Posterior vena cava (tissue), 2 donors: ENCODE measurements around the gene TAF9. TPM values are rescaled to one million over a fixed set of nuclear protein-coding genes. Genes with fewer than 3 reads are reported as not detected.
"Not testable (repeated sequence)": the region's sequence is repeated elsewhere in the genome, so short reads cannot be mapped to it uniquely, and the experiment has no call there.

ENCODE experiments used
- DNase-seq: peaks from one replicate; pipeline ENCODE4 v3.0.0-alpha.2; 2020; ENCODE audit warnings: low spot score
- intact Hi-C, 2 donors: fragments of 100-400 bp; cut with DNase I; formaldehyde crosslinking; loops; one replicate each; pipeline versions ENCODE4 v1.14.1 to v1.14.2; 2022 to 2023
- long read RNA-seq, 2 donors: library from polyadenylated mRNA; unstranded; transcript quantifications; one replicate each; pipeline ENCODE4 v2.0.0, GENCODE V29; 2020 to 2021
- total RNA-seq, 2 donors: library from RNA; stranded (reverse); fragmentation: NEBNext Ultra II Directional; extraction: Animal tissue kit (Norgen Biotek cat#: 25700); gene quantifications; one replicate each; pipeline ENCODE4 v1.2.1, GENCODE V29; 2021
- donor health status: DM: yes; HTN: yes; CAD: no.
- donor health status: DM: yes; HTN: yes; CAD: no.

The TAF9 gene
- 10 to 100 TPM; 30.9 to 35.6 TPM for total RNA-seq
- long read RNA-seq, donor 1, transcript TAF9-201 (3 exons, 1,283 nt): major isoform, 17 of 21 reads
- long read RNA-seq, donor 1, partial matches to known transcripts: 0 of 21 reads
- long read RNA-seq, donor 1, other reads (novel, unspliced or antisense): 1 of 21 reads
- long read RNA-seq, donor 2, transcript TAF9-201 (3 exons, 1,283 nt): major isoform, 62 of 72 reads
- long read RNA-seq, donor 2, partial matches to known transcripts: 0 of 72 reads
- long read RNA-seq, donor 2, other reads (novel, unspliced or antisense): 2 of 72 reads

- intact Hi-C loops: loop anchor here in 1 of 2 donors (10.0 kb wide), 1 partner anchor 275 kb away; the partner anchor contains the start of gene SLC30A5
- DNase-seq: peak; percentile 98
Observed at GRCh38 chr5:69369340-69370121, at the start of gene TAF9, which contains the start of the genes AK6 and RAD17. Gene TAF9 (minus strand): TSS chr5:69369520. CDS start chr5:69365737, 3,783 bp downstream. Gene AK6 (minus strand): TSS chr5:69369520. CDS start chr5:69369490, 30 bp downstream. Gene RAD17 (plus strand): TSS chr5:69369818. CDS start chr5:69372209, 2,391 bp downstream.

- no peak for DNase-seq
- intact Hi-C loops: no loop called here
Observed at GRCh38 chr5:69418554-69418953, 49.2 kb upstream of the TAF9 start.

- intact Hi-C loops: no loop called here
- no peak for DNase-seq
Observed at GRCh38 chr5:69416699-69417098, 47.4 kb upstream of the TAF9 start.

- DNase-seq: no peak
- intact Hi-C loops: no loop called here
Observed at GRCh38 chr5:69416180-69416579, 46.9 kb upstream of the TAF9 start.

GRCh38 chr5:69415584-69415958 is 46.3 kb upstream of the TAF9 start:
- intact Hi-C loops: no loop called here
- DNase-seq: no peak

- peak; percentile 88 for DNase-seq
- intact Hi-C loops: no loop called here
Observed at GRCh38 chr5:69414885-69415583, 45.7 kb upstream of the TAF9 start, which contains the start of gene MARVELD2. Gene MARVELD2 (plus strand): TSS chr5:69415116. CDS start chr5:69419386, 4,270 bp downstream.

GRCh38 chr5:69404659-69405330 is 35.5 kb upstream of the TAF9 start:
- intact Hi-C loops: no loop called here

GRCh38 chr5:69378376-69378775 is 9.1 kb upstream of the TAF9 start:
- intact Hi-C loops: no loop called here
- no peak for DNase-seq

More at GRCh38 chr5:69404659-69405330, 35.5 kb upstream of the TAF9 start:
- DNase-seq: no peak

GRCh38 chr5:69374911-69375446 is 5.7 kb upstream of the TAF9 start:
- no peak for DNase-seq
- intact Hi-C loops: no loop called here

GRCh38 chr5:69372394-69372793 is 3.1 kb upstream of the TAF9 start:
- intact Hi-C loops: no loop called here

GRCh38 chr5:69370335-69370734 is 1.0 kb upstream of the TAF9 start:
- DNase-seq, intact Hi-C loops: not testable (repeated sequence)

More at GRCh38 chr5:69372394-69372793, 3.1 kb upstream of the TAF9 start:
- no peak for DNase-seq

- DNase-seq: no peak
- intact Hi-C loops: loop anchor here in 1 of 2 donors (10.0 kb wide), 1 partner anchor 274 kb away; the partner anchor contains the start of gene SLC30A5
Observed at GRCh38 chr5:69368458-69369339, 621 bp downstream of the TAF9 start.

GRCh38 chr5:69367697-69368279 is 1.5 kb downstream of the TAF9 start:
- no peak for DNase-seq
- intact Hi-C loops: loop anchor here in 1 of 2 donors (10.0 kb wide), 1 partner anchor 273 kb away; the partner anchor contains the start of gene SLC30A5

- no peak for DNase-seq
- intact Hi-C loops: loop anchor here in 1 of 2 donors (10.0 kb wide), 1 partner anchor 270 kb away; the partner anchor contains the start of gene SLC30A5
Observed at GRCh38 chr5:69364850-69365249, 4.5 kb downstream of the TAF9 start.

GRCh38 chr5:69364414-69364813 is 4.9 kb downstream of the TAF9 start:
- intact Hi-C loops: loop anchor here in 1 of 2 donors (10.0 kb wide), 1 partner anchor 270 kb away; the partner anchor contains the start of gene SLC30A5
- no peak for DNase-seq

GRCh38 chr5:69360442-69360841 is 8.9 kb downstream of the TAF9 start:
- no peak for DNase-seq
- intact Hi-C loops: loop anchor here in 1 of 2 donors (10.0 kb wide), 1 partner anchor 266 kb away; the partner anchor contains the start of gene SLC30A5

- intact Hi-C loops: loop anchor here in 1 of 2 donors (10.0 kb wide), 1 partner anchor 265 kb away; the partner anchor contains the start of gene SLC30A5
- DNase-seq: no peak
Observed at GRCh38 chr5:69359699-69360098, 9.6 kb downstream of the TAF9 start.
